T follicular helper cell (primary cell): ENCODE data around the gene OGDHL.
"Not testable (repeated sequence)": the region's sequence is repeated elsewhere in the genome, so short reads cannot be mapped to it uniquely, and the experiment has no call there.

ENCODE experiments used
- DNase-seq: peaks from one replicate; pipeline ENCODE4 v3.0.0-alpha.2; 2020; ENCODE audit warnings: low read depth
- total RNA-seq, 2 experiments: gene quantifications; one replicate each; lab custom pipeline; 2026; lab: John Stamatoyannopoulos, UW

The OGDHL gene
- total RNA-seq, result 0 reads per million in 2 experiments

GRCh38 chr10:49761789-49762565 is at the start of gene OGDHL:
Gene OGDHL (minus strand): TSS chr10:49762323. CDS start chr10:49758592, 3,731 bp downstream.
- DNase-seq, result no peak

GRCh38 chr10:49803988-49804387 is 41.9 kb upstream of the OGDHL start:
- DNase-seq, result no peak

- DNase-seq, result no peak
Observed at GRCh38 chr10:49798275-49798674, 36.2 kb upstream of the OGDHL start.

GRCh38 chr10:49791100-49791499 is 29.0 kb upstream of the OGDHL start:
- no peak for DNase-seq

GRCh38 chr10:49784681-49785080 is 22.6 kb upstream of the OGDHL start:
- no peak for DNase-seq

- DNase-seq, result no peak
Observed at GRCh38 chr10:49783645-49784044, 21.5 kb upstream of the OGDHL start.

- no peak for DNase-seq
Observed at GRCh38 chr10:49781247-49781646, 19.1 kb upstream of the OGDHL start.

GRCh38 chr10:49778197-49778596 is 16.1 kb upstream of the OGDHL start:
- no peak for DNase-seq

- no peak for DNase-seq
Observed at GRCh38 chr10:49776851-49777250, 14.7 kb upstream of the OGDHL start.

GRCh38 chr10:49775014-49775413 is 12.9 kb upstream of the OGDHL start:
- no peak for DNase-seq

- not testable (repeated sequence) for DNase-seq
Observed at GRCh38 chr10:49772944-49773343, 10.8 kb upstream of the OGDHL start.

GRCh38 chr10:49771046-49771445 is 8.9 kb upstream of the OGDHL start:
- not testable (repeated sequence) for DNase-seq

- no peak for DNase-seq
Observed at GRCh38 chr10:49769692-49770091, 7.6 kb upstream of the OGDHL start.

- no peak for DNase-seq
Observed at GRCh38 chr10:49768731-49769130, 6.6 kb upstream of the OGDHL start.

GRCh38 chr10:49768329-49768728 is 6.2 kb upstream of the OGDHL start:
- no peak for DNase-seq

- no peak for DNase-seq
Observed at GRCh38 chr10:49767752-49768151, 5.6 kb upstream of the OGDHL start.

GRCh38 chr10:49766484-49766883 is 4.4 kb upstream of the OGDHL start:
- no peak for DNase-seq

GRCh38 chr10:49762566-49762877 is 399 bp upstream of the OGDHL start:
- DNase-seq, result no peak

- no peak for DNase-seq
Observed at GRCh38 chr10:49761201-49761788, 828 bp downstream of the OGDHL start.

- DNase-seq, result no peak
Observed at GRCh38 chr10:49760789-49761188, 1.3 kb downstream of the OGDHL start.

GRCh38 chr10:49759787-49760551 is 2.2 kb downstream of the OGDHL start:
- DNase-seq, result no peak

GRCh38 chr10:49758249-49758930 is 3.7 kb downstream of the OGDHL start:
- DNase-seq, result no peak
